H1 (cell line): Measurements from ENCODE around the gene MARCHF2. TPM values are rescaled to one million over a fixed set of nuclear protein-coding genes. Genes with fewer than 3 reads are reported as not detected.

ENCODE experiments used
- polyA plus RNA-seq, 7 experiments: library from polyadenylated mRNA; depleted of rRNA in 3 of 7; stranded (reverse) in 5 of 7; unstranded in 2 of 7; fragments of >200 nt in 5 of 7; fragments of 200-250 nt in 2 of 7; gene quantifications; 1 replicate in 5 of 7; 2 replicates in 1 of 7; 4 replicates in 1 of 7; pipeline versions ENCODE4 v1.2.1 to v1.2.3, GENCODE V29; 2011 to 2013; ENCODE audit warnings: missing spikeins in 2 of 7, mixed read lengths in 2 of 7
- total RNA-seq: library from RNA; stranded (reverse); fragmentation: NEBNext Ultra II Directional; extraction: Animal tissue kit (Norgen Biotek cat#: 25700); gene quantifications from 2 replicates; pipeline ENCODE4 v1.2.1, GENCODE V29; 2021
- TF ChIP-seq, protein P1 (sequence below): fragments of 300-600 bp; sonication (generic); IDR thresholded peaks from 2 replicates; pipeline ENCODE4 v1.7.1; 2012; ENCODE audit warnings: low read length, moderate library complexity, mild to moderate bottlenecking, inconsistent platforms; ENCODE audit not compliant: insufficient replicate concordance

MARCHF2 gene
- total and polyA plus RNA-seq, 2 of the 8 experiments (the other 6 are each of a cell fraction or from before 2014, with no cell fraction given) = 18.5 to 46.2 TPM

DNA sequence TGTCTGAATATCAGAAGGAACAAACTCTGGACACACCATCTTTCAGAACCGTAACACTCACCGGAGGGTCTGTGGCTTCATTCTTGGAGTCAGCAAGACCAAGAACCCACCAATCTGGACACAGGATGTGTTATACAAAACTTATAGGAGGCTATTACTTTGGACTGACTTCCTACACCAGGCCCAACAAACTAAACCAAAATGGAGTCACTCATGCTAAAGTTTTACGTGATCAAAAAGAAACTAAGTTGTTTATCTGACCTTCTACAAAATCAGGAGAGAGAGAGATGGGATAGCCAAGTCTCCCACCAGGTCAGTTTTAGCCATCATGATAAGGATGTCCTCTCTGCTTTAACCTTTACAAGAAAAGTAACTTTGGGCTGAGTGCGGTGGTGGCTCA lies 26.1 kb upstream of the MARCHF2 start (continued):
- TF ChIP-seq, protein P1, sequence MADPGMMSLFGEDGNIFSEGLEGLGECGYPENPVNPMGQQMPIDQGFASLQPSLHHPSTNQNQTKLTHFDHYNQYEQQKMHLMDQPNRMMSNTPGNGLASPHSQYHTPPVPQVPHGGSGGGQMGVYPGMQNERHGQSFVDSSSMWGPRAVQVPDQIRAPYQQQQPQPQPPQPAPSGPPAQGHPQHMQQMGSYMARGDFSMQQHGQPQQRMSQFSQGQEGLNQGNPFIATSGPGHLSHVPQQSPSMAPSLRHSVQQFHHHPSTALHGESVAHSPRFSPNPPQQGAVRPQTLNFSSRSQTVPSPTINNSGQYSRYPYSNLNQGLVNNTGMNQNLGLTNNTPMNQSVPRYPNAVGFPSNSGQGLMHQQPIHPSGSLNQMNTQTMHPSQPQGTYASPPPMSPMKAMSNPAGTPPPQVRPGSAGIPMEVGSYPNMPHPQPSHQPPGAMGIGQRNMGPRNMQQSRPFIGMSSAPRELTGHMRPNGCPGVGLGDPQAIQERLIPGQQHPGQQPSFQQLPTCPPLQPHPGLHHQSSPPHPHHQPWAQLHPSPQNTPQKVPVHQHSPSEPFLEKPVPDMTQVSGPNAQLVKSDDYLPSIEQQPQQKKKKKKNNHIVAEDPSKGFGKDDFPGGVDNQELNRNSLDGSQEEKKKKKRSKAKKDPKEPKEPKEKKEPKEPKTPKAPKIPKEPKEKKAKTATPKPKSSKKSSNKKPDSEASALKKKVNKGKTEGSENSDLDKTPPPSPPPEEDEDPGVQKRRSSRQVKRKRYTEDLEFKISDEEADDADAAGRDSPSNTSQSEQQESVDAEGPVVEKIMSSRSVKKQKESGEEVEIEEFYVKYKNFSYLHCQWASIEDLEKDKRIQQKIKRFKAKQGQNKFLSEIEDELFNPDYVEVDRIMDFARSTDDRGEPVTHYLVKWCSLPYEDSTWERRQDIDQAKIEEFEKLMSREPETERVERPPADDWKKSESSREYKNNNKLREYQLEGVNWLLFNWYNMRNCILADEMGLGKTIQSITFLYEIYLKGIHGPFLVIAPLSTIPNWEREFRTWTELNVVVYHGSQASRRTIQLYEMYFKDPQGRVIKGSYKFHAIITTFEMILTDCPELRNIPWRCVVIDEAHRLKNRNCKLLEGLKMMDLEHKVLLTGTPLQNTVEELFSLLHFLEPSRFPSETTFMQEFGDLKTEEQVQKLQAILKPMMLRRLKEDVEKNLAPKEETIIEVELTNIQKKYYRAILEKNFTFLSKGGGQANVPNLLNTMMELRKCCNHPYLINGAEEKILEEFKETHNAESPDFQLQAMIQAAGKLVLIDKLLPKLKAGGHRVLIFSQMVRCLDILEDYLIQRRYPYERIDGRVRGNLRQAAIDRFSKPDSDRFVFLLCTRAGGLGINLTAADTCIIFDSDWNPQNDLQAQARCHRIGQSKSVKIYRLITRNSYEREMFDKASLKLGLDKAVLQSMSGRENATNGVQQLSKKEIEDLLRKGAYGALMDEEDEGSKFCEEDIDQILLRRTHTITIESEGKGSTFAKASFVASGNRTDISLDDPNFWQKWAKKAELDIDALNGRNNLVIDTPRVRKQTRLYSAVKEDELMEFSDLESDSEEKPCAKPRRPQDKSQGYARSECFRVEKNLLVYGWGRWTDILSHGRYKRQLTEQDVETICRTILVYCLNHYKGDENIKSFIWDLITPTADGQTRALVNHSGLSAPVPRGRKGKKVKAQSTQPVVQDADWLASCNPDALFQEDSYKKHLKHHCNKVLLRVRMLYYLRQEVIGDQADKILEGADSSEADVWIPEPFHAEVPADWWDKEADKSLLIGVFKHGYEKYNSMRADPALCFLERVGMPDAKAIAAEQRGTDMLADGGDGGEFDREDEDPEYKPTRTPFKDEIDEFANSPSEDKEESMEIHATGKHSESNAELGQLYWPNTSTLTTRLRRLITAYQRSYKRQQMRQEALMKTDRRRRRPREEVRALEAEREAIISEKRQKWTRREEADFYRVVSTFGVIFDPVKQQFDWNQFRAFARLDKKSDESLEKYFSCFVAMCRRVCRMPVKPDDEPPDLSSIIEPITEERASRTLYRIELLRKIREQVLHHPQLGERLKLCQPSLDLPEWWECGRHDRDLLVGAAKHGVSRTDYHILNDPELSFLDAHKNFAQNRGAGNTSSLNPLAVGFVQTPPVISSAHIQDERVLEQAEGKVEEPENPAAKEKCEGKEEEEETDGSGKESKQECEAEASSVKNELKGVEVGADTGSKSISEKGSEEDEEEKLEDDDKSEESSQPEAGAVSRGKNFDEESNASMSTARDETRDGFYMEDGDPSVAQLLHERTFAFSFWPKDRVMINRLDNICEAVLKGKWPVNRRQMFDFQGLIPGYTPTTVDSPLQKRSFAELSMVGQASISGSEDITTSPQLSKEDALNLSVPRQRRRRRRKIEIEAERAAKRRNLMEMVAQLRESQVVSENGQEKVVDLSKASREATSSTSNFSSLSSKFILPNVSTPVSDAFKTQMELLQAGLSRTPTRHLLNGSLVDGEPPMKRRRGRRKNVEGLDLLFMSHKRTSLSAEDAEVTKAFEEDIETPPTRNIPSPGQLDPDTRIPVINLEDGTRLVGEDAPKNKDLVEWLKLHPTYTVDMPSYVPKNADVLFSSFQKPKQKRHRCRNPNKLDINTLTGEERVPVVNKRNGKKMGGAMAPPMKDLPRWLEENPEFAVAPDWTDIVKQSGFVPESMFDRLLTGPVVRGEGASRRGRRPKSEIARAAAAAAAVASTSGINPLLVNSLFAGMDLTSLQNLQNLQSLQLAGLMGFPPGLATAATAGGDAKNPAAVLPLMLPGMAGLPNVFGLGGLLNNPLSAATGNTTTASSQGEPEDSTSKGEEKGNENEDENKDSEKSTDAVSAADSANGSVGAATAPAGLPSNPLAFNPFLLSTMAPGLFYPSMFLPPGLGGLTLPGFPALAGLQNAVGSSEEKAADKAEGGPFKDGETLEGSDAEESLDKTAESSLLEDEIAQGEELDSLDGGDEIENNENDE = no peak
